ENCODE data around the gene IGF2R. TPM values are rescaled to one million over a fixed set of nuclear protein-coding genes. Genes with fewer than 3 reads are reported as not detected.

Gene IGF2R
- total and polyA plus RNA-seq, 8 donors: 2.0 to 70.5 (median 31.5) TPM

DNA sequence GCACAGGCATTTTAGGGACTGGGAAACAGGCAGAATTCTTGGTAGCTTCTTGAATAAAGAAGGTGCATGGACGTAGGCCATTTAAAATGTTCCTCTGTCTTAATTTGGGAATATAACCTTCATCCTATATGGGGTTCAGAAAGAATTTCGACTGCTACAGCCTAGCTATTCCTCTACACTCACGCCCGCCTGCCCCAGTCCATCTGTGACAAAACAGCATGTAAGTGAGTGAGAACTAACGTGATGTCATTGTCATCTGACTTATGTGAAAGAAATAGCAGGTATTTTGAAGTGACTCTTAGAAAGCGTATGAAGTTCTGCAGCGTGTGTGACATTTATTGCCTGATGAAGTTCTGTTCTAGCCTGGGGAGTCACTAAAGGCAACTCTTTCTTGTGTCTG is 100.6 kb downstream of the IGF2R start:
- Histone ChIP-seq H3K4me1 (no peaks in the 10 kb centered on the region), H3K4me3 (no peak overlapping the region), H3K27me3 (no peaks in the 10 kb centered on the region), H3K9me3 (no peaks in the 10 kb centered on the region), H3K36me3 (peaks cover 74 to 100% (median 99%) of the 10 kb centered on the region in 4 donors), H3K27ac (no peak overlapping the region)
- DNase-seq: no peak
- TF ChIP-seq, protein P1, sequence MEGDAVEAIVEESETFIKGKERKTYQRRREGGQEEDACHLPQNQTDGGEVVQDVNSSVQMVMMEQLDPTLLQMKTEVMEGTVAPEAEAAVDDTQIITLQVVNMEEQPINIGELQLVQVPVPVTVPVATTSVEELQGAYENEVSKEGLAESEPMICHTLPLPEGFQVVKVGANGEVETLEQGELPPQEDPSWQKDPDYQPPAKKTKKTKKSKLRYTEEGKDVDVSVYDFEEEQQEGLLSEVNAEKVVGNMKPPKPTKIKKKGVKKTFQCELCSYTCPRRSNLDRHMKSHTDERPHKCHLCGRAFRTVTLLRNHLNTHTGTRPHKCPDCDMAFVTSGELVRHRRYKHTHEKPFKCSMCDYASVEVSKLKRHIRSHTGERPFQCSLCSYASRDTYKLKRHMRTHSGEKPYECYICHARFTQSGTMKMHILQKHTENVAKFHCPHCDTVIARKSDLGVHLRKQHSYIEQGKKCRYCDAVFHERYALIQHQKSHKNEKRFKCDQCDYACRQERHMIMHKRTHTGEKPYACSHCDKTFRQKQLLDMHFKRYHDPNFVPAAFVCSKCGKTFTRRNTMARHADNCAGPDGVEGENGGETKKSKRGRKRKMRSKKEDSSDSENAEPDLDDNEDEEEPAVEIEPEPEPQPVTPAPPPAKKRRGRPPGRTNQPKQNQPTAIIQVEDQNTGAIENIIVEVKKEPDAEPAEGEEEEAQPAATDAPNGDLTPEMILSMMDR (IDR thresholded peaks at IDR 0.05): no peak
- TF ChIP-seq EP300 (IDR thresholded peaks at IDR 0.05) (no peak), POLR2AphosphoS5 (IDR thresholded peaks at IDR 0.05) (no peak), POLR2A (IDR thresholded peaks at IDR 0.05) (no peak)
- intact Hi-C loops (cut with DNase I; ENCODE audit: low total_unique reads): no loop called here
- WGBS, 5 donors: 89 to 97% (median 94%) methylated on average over 7 of the region's 7 CpGs

GRCh38 chr6:160070427-160070826 is 101.5 kb downstream of the IGF2R start:
- 89 to 95% (median 93%) methylated on average over 11 of the region's 11 CpGs for WGBS, 5 donors
- no peaks in the 10 kb centered on the region for H3K4me1 ChIP-seq
- H3K4me3 ChIP-seq: no peak overlapping the region
- intact Hi-C loops (cut with DNase I; ENCODE audit: low total_unique reads): no loop called here
- H3K27ac ChIP-seq: no peak overlapping the region
- H3K36me3 ChIP-seq: peaks cover 66 to 100% (median 99%) of the 10 kb centered on the region in 4 donors
- TF ChIP-seq POLR2A (IDR thresholded peaks at IDR 0.05) (no peak), EP300 (IDR thresholded peaks at IDR 0.05) (no peak), POLR2AphosphoS5 (IDR thresholded peaks at IDR 0.05) (no peak)
- TF ChIP-seq, protein P1 (IDR thresholded peaks at IDR 0.05): no peak
- no peak for DNase-seq
- H3K27me3 ChIP-seq: no peaks in the 10 kb centered on the region
- H3K9me3 ChIP-seq: no peaks in the 10 kb centered on the region

DNA sequence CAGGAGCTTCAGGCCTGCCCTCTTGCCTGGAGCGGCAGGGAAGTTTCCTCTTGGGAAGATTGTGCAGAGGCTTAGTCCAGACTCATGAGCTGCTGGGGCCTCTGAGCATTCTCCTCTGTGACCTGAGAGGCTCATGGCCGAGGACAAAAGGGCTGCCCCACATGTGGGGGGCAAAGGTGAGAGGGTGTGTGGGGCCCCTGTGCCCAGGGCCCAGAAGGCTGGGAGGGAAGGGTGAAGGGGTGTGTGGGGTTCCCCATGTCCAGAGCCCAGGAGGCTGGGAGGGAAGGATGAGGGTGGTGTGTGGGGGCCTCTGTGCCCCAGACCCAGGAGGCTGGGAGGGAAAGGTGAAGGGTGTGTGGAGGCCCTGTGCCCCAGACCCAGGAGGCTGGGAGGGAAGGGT is 101.9 kb downstream of the IGF2R start:
- intact Hi-C loops (cut with DNase I; ENCODE audit: low total_unique reads): no loop called here
- TF ChIP-seq EP300 (IDR thresholded peaks at IDR 0.05) (no peak), POLR2AphosphoS5 (IDR thresholded peaks at IDR 0.05) (no peak), POLR2A (IDR thresholded peaks at IDR 0.05) (no peak)
- TF ChIP-seq, protein P1 (IDR thresholded peaks at IDR 0.05): no peak
- Histone ChIP-seq H3K27me3 (no peaks in the 10 kb centered on the region), H3K4me1 (no peaks in the 10 kb centered on the region), H3K9me3 (no peaks in the 10 kb centered on the region), H3K4me3 (no peak overlapping the region), H3K36me3 (peaks cover 66 to 100% (median 100%) of the 10 kb centered on the region in 4 donors), H3K27ac (no peak overlapping the region)
- WGBS, 5 donors: 80 to 100% (median 95%) methylated on average over 2 of the region's 2 CpGs
- DNase-seq: no peak

DNA sequence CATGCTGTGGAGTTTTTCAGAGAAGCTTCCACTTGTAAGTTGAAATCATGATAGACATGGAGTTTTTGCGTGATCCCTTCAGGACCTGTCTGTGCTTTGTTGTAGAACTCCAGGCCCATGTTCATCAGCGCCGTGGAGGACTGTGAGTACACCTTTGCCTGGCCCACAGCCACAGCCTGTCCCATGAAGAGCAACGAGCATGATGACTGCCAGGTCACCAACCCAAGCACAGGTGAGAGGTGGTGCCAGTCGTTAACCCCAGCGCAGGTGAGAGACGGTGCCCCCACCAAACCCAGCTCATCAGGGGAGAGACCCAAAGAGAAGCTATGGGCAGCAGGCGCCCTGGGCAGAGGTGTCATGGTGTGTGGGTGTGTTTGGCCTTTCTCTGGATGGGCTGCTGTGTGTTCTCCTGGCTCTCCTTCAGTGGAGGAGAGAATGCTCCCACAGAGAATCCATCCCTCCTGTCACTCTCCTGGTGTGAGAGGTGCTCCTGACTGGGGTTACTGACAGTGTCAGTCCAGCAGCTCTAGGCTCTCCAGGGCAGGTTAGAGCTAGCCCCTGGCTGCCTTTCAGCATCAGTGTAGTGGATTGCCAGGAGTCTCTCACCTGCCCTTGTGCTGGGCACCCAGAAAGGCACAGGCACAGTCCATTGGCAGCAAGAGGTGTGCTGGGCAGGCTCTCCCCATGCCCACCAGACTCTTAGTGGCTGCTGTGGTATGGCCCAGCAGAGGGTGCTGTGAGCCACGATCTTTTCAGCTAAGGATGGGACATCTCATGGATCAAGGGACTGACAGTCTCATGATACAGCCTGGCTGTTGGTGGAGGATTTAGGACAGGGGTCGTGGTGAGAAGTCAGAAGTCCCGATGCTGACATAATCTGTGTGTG is 103.2 kb downstream of the IGF2R start:
- Histone ChIP-seq H3K4me3 (no peak overlapping the region), H3K27me3 (no peaks in the 10 kb centered on the region), H3K4me1 (no peaks in the 10 kb centered on the region), H3K27ac (no peak overlapping the region), H3K9me3 (no peaks in the 10 kb centered on the region), H3K36me3 (peaks cover 63 to 100% (median 100%) of the 10 kb centered on the region in 4 donors)
- TF ChIP-seq POLR2AphosphoS5 (IDR thresholded peaks at IDR 0.05) (no peak), EP300 (IDR thresholded peaks at IDR 0.05) (no peak), POLR2A (IDR thresholded peaks at IDR 0.05) (no peak)
- TF ChIP-seq, protein P1 (IDR thresholded peaks at IDR 0.05): no peak
- no peak for DNase-seq
- intact Hi-C loops (cut with DNase I; ENCODE audit: low total_unique reads): no loop called here
- 74 to 86% (median 85%) methylated on average over 9 to 11 of the region's 11 CpGs for WGBS, 5 donors

Data from stomach (tissue), 9 donors.